Measurements from ENCODE around the gene RIBC2.
"Not testable (repeated sequence)": the region's sequence is repeated elsewhere in the genome, so short reads cannot be mapped to it uniquely, and the experiment has no call there.

The RIBC2 gene

GRCh38 chr22:45450101-45450785 lies 36.8 kb downstream of the RIBC2 start:
- DNase-seq, result no peak

- DNase-seq, result no peak
Measured at GRCh38 chr22:45450921-45451651, 37.6 kb downstream of the RIBC2 start.

DNA sequence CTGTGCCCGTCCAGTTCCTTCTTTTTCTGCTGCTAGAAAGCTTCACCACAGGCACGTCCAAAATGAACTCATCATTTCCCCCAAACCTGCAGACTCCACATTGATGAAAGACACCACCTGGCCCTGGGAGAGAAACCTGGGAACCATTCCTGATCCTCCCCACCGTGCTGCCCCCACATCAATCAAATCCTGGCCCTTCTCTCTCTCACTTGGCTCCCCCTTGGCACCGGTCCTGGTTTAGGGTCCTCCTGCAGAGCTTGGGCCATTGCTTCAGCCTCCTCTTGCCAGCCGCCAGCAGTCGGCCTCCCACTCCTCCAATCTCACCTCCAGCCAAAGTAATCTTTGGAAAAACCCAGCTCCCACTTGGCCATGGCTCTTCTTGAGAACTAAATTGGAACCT lies 38.5 kb downstream of the RIBC2 start:
- no peak for DNase-seq

GRCh38 chr22:45452565-45453379 lies 39.3 kb downstream of the RIBC2 start:
- no peak for DNase-seq

GRCh38 chr22:45453764-45454163 lies 40.3 kb downstream of the RIBC2 start:
- no peak for DNase-seq

GRCh38 chr22:45454275-45454674 lies 40.8 kb downstream of the RIBC2 start:
- no peak for DNase-seq

DNA sequence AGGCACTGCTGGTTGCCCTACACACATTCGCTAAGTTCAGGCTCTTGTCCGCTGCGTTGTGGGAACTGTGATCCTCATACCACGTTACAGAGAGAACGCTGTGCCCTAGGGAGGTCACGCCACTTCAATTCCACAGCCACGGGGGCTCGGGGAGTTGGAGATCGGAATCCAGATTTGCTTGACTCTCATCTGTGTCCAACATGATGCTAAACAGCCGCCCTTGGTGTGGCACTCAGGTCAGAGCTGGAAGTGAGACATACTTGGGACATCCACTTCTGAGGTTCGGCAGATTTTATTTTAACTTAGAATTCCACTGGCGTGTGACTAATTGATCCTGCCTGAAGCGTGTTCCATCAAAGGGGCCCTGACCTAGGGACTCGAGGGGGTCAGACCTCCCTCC lies 41.7 kb downstream of the RIBC2 start:
- DNase-seq, result no peak

DNA sequence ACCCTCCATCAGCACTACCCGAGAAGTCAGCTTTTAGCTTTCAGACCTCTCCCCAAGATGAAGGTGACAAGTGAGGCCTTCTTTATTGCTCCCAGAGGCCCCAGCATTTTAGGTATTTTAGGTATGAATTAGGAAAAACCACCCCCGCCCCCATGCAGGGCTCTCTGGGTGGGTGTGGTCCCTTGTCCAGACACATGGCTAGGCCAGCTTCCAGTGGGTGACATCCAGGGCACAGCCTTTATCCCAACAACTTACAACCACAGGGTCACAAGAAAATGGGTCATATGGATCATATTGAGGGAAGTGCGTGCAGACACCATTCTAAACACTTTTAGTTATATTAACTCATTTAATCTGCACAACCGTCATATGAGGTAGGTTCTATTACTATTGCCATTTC lies 42.1 kb downstream of the RIBC2 start:
- DNase-seq, result no peak

DNA sequence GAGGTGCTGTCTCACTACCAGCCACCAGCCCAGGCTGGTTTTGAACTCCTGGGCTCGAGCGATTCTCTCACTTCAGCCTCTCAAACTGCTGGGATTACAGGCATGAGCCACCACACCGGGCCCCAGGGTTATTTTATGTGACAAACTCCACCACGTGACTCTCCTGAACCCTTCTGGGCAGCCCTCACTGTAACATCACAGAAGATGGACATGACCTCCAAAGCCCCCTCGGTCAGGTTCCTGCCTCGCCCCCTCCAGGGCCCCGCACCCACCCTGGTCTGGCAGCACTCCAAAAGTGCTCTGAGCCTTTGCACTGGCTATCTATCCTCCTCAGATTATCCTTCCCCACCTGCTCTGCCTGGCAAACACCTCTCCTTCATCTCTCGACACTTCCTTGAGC lies 43.3 kb downstream of the RIBC2 start:
- no peak for DNase-seq

- no peak for DNase-seq
Measured at GRCh38 chr22:45458532-45458931, 45.0 kb downstream of the RIBC2 start.

DNA sequence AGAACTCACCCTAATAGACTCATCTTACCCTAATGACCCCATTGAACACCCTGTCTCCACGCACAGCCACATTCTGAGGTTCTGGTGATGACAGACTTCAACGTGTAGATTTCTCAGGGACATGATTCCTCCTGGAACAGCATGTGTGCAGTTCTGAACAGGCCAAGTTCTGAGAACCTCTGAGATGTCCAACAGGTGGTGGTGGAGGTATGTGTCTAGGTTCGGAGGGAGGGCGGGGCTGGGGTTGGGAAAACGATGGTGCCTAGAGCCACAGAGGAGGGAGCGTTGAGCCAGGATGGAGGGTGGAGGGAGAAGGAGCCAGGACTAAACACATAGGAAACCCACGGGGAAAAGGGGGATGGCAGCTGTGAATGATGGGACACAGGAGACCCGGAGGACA lies 45.7 kb downstream of the RIBC2 start:
- DNase-seq, result no peak

DNA sequence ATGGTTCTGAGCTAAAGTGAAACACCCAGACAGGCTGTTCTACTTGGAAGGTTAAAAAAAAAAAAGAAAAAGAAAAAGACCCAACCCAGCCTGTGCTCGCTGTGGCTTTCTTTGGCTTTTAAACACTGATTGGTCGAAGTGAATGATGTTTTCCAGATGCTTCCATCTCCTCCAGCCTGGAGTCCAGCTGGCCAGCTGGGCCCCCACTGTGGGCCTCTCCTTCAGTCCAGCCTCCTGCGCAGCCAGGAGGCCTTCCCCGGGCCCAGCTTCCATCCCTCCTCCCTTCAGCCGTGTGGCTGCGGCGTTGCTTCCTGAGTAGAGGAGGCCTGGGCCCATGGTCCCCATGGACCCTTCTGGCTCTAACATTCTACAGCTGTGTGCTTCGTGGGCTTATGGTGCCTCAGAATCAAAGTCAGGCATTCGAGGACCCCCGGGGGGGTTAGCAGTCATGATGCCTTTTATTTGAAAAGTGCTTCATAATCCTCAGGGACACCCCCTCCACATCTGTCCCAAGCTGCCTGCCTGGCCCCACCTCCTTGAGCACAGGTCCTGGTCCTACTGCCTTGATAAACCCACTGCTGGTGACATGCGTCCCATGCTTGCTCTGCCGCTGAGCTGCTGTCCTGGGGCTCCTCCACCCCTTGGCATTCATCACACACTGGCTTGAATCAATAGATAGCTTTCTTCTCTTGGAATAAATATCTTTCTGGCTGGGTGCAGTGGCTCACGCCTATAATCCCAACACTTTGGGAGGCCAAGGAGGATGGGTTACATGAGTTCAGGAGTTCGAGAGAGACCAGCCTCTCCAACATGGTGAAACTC lies 47.0 kb downstream of the RIBC2 start:
- DNase-seq, result no peak

DNA sequence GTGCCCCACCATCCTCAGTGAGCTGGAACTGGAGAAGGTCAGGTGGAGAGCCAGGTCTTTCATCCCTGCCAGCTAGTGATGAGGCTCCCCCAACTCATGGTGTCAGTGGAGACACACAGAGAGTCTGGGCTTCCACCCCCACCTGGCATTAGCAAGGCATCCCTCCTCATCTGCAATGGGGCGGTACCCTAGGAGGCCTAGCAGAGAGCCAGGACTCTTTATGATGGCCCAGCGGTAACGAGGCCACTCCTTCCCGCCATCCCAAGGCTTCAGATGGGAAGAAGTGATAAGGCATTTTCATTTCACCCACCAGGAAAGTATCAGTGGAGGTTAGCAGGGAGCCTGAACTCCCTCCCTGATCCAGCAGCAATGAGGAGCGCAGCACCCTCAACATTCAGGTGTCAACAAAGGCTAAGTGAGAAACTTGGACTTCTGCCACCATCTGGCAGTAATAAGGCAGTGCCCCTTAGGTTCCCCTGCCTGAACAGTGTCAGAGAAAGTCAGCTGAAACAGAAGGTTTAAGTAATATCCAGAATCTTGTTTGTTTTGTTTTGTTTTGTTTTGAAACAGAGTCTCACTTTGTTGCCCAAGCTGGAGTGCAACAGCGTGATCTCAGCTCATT lies 48.7 kb downstream of the RIBC2 start:
- DNase-seq, result no peak

DNA sequence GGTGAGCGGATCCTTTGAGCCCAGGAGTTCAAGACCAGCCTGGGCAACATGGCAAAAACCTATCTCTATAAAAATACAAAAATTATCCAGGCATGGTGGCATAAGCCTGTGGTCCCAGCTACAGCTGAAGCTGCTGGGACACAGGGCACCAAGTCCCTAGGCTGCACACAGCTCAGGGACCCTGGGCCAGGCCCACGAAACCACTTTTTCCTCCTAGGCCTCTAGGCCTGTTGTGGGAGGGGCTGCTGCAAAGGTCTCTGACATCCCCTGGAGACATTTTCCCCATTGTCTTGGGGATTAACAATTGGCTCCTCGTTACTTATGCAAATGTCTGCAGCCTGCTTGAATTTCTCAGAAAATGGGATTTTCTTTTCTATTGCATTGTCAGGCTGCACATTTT lies 50.2 kb downstream of the RIBC2 start:
- not testable (repeated sequence) for DNase-seq

GRCh38 chr22:45465633-45466032 lies 52.1 kb downstream of the RIBC2 start:
- no peak for DNase-seq

GRCh38 chr22:45468872-45469271 lies 55.4 kb downstream of the RIBC2 start:
- DNase-seq, result no peak

DNA sequence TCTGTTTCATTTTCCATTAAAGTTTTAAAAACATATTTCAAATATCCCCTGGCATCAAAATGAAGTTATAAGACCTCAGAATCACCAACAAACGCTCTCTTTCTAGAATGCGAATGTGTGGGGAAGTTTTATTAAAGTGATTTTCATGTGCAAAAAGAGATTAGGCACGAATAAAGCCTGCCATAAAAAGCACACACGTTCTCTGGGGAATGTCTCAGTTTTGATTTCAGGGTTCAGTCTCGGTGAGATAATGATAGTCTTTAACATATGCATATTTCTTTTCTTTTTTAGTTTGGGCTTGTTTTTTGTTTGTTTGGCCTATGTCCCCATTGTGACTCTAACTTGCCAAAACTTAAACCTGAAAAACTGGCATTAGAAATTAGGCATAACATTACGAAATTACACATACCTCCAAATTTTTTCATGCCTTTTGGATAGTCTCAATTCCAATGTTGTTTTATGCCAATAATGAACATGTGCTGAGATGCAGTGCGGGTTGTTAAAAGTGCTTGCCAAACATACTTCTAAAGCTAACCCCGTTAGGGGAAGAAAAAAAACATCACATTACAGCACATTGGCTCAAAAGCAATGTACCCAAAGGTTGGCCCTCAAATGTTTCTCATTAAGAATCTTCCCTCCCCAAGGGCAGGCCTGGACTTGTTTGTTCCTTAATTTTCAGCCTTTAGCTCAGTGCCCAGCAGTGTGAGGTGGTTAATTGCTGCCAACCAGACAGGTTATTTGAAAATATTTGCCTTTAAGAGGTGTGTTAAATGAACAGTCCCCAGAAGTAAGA lies 56.0 kb downstream of the RIBC2 start:
- DNase-seq, result no peak

DNA sequence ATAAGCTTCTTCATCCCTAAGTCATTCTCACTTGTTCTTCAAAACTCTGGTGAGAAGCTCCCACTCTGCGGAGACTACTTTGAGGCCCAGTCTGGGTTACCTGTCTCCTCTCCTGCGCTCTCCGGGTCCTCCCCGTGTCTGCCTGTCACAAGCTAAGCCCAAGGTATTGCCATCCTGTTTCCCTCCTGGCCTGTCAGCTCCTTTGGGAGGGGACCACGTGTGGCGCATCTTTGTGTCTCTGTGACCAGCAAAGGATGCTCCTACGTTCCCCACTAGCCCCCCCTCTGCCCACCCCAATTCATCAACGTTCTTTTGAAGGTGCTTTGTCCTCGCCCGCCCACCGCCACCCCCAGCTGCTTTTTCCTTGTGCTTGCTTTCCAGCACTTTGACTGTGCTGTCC lies 57.4 kb downstream of the RIBC2 start:
- DNase-seq, result no peak

- no peak for DNase-seq
Measured at GRCh38 chr22:45472426-45472825, 58.9 kb downstream of the RIBC2 start.

- no peak for DNase-seq
Measured at GRCh38 chr22:45473626-45474237, 60.2 kb downstream of the RIBC2 start.
